B cell (primary cell): ENCODE data around the gene SUSD4. TPM values are rescaled to one million over a fixed set of nuclear protein-coding genes. Genes with fewer than 3 reads are reported as not detected.

Experiments
- ATAC-seq: fragments of 200-7000 bp; cut with Tn5 transposase; one replicate; pipeline ENCODE4 v1.10.0; 2021; ENCODE audit warnings: low read depth, mild to moderate bottlenecking, moderate number of reproducible peaks, moderate library complexity
- CTCF ChIA-PET: fragments of 350-600 bp; sonication (Branson Sonifier 250); formaldehyde crosslinking; loops from one replicate; lab custom pipeline; 2021; ENCODE audit warnings: antibody characterized with exemption, inconsistent platforms; lab: Charles Lee
- POLR2A ChIA-PET: fragments of 350-600 bp; sonication (Branson Sonifier 250); formaldehyde crosslinking; loops from one replicate; lab custom pipeline; 2021; ENCODE audit warnings: antibody characterized with exemption; lab: Charles Lee
- DNase-seq: peaks from one replicate; pipeline ENCODE4 v3.0.0; 2013
- H2AFZ ChIP-seq: 2 replicates; pipeline ENCODE4 v1.6.1; 2012; ENCODE audit warnings: mild to moderate bottlenecking, low read depth, low read length; ENCODE audit not compliant: insufficient read depth, poor library complexity, severe bottlenecking
- H3K27ac ChIP-seq, 2 donors: 1 replicate in 1 of 2; 2 replicates in 1 of 2; pipeline ENCODE4 v1.5.1; 2012 to 2013; ENCODE audit warnings: low read length in 2 of 2, mild to moderate bottlenecking in 2 of 2, moderate library complexity in 1 of 2
- H3K27me3 ChIP-seq, 4 experiments: fragments of 200-600 bp in 1 of 4; sonication (generic) in 1 of 4; replicated peaks in 1 of 4; 1 replicate in 2 of 4; 2 replicates in 2 of 4; pipeline versions ENCODE4 v1.6.1 to v1.7.0; 2013 to 2016; ENCODE audit warnings: low read length in 3 of 4, mild to moderate bottlenecking in 2 of 4, mixed read lengths in 1 of 4, moderate library complexity in 1 of 4; ENCODE audit not compliant: insufficient read depth in 4 of 4, control insufficient read depth in 3 of 4; ENCODE audit errors: control extremely low read depth in 1 of 4
- H3K36me3 ChIP-seq, 2 experiments: replicated peaks in 1 of 2; 1 replicate in 1 of 2; 2 replicates in 1 of 2; pipeline versions ENCODE4 v1.6.1 to v1.7.1; 2013; ENCODE audit warnings: low read length in 1 of 2; ENCODE audit not compliant: insufficient read depth in 2 of 2, control insufficient read depth in 1 of 2; ENCODE audit errors: control extremely low read depth in 1 of 2, extremely low read depth in 1 of 2
- H3K4me1 ChIP-seq, 2 donors: fragments of 200-600 bp in 1 of 2; sonication (generic) in 1 of 2; 1 replicate in 1 of 2; 2 replicates in 1 of 2; pipeline versions ENCODE4 v1.5.1 to v1.6.1; 2013 to 2017; ENCODE audit warnings: low read length in 2 of 2; ENCODE audit not compliant: control insufficient read depth in 2 of 2, insufficient read depth in 2 of 2
- H3K4me2 ChIP-seq: replicated peaks from 2 replicates; pipeline ENCODE3; 2012; ENCODE audit warnings: mild to moderate bottlenecking, low read depth, low read length; ENCODE audit not compliant: poor library complexity, severe bottlenecking
- H3K4me3 ChIP-seq, 5 experiments: fragments of 200-600 bp in 1 of 5; sonication (generic) in 1 of 5; 1 replicate in 3 of 5; 2 replicates in 2 of 5; pipeline versions ENCODE4 v1.5.1 to v1.7.0; 2011 to 2016; ENCODE audit warnings: low read length in 4 of 5, mild to moderate bottlenecking in 4 of 5, low read depth in 2 of 5, control low read depth in 1 of 5, moderate library complexity in 1 of 5; ENCODE audit not compliant: insufficient read depth in 1 of 5; ENCODE audit errors: control extremely low read depth in 1 of 5, extremely low read depth in 1 of 5
- H3K79me2 ChIP-seq: fragments of 200-600 bp; sonication (generic); one replicate; pipeline ENCODE4 v1.6.0; 2016; ENCODE audit warnings: low read length; ENCODE audit not compliant: control insufficient read depth, insufficient read depth
- H3K9ac ChIP-seq: fragments of 200-600 bp; sonication (generic); 2 replicates; pipeline ENCODE4 v1.6.1; 2017; ENCODE audit warnings: mild to moderate bottlenecking, low read length, moderate library complexity
- H3K9me3 ChIP-seq, 3 donors: one replicate each; pipeline versions ENCODE4 v1.6.1 to v1.7.1; 2013; ENCODE audit warnings: low read length in 2 of 3; ENCODE audit not compliant: control insufficient read depth in 2 of 3, insufficient read depth in 1 of 3; ENCODE audit errors: control extremely low read depth in 1 of 3
- H4K20me1 ChIP-seq: 2 replicates; pipeline ENCODE4 v1.6.0; 2012; ENCODE audit warnings: mild to moderate bottlenecking, low read length; ENCODE audit not compliant: insufficient read depth, control insufficient read depth, poor library complexity, severe bottlenecking
- H3K27ac Mint-ChIP-seq: one replicate; pipeline ENCODE4 v1.8.0; 2021; ENCODE audit warnings: mixed read lengths
- H3K27me3 Mint-ChIP-seq: one replicate; pipeline ENCODE4 v1.8.0; 2021; ENCODE audit warnings: mixed read lengths
- H3K4me1 Mint-ChIP-seq: one replicate; pipeline ENCODE4 v1.8.0; 2021; ENCODE audit warnings: mixed read lengths
- H3K4me3 Mint-ChIP-seq: one replicate; pipeline ENCODE4 v1.8.0; 2021; ENCODE audit warnings: mixed read lengths
- H3K9me3 Mint-ChIP-seq: one replicate; pipeline ENCODE4 v1.8.0; 2022; ENCODE audit warnings: mixed read lengths; ENCODE audit not compliant: insufficient read depth
- CTCF ChIP-seq: fragments of 200-600 bp; IDR thresholded peaks from one replicate; pipeline ENCODE4 v1.8.0; 2022; ENCODE audit warnings: antibody characterized with exemption, mild to moderate bottlenecking
- EZH2 ChIP-seq: IDR thresholded peaks from 2 replicates; pipeline ENCODE4 v1.6.1; 2012; ENCODE audit warnings: borderline replicate concordance, low read depth, mild to moderate bottlenecking, moderate library complexity, low read length; ENCODE audit not compliant: insufficient read depth, poor library complexity, severe bottlenecking
- WGBS: methylation state at CpG from one replicate; pipeline ENCODE4 v1.1.5; 2013; ENCODE audit warnings: missing lambda C conversion rate; ENCODE audit not compliant: insufficient coverage; 5-methylcytosine and 5-hydroxymethylcytosine counted together
- intact Hi-C: fragments of 100-400 bp; cut with micrococcal nuclease; formaldehyde crosslinking; loops from one replicate; pipeline ENCODE4 v1.10.0; 2022
- polyA plus RNA-seq: library from polyadenylated mRNA; depleted of rRNA; stranded (reverse); fragments of >200 nt; gene quantifications from 2 replicates; pipeline ENCODE4 v1.2.3, GENCODE V29; 2012
- total RNA-seq, 2 donors: library from RNA; stranded (reverse); fragments of 120-200 nt in 1 of 2; gene quantifications; 1 replicate in 1 of 2; 2 replicates in 1 of 2; pipeline versions ENCODE4 v1.2.3 to v1.2.4, GENCODE V29; 2013 to 2022

The SUSD4 gene
- total and polyA plus RNA-seq, 2 donors (not counting 1 experiment from before 2014, with no cell fraction given), result 0.13 TPM; not detected in 1

GRCh38 chr1:223246476-223247112 is 117.4 kb downstream of the SUSD4 start:
- ATAC-seq, result no peak
- H3K9ac ChIP-seq, result no peak overlapping the region
- Mint-ChIP-seq H3K27ac (no peak overlapping the region), H3K9me3 (peaks cover 3% of the 10 kb centered on the region), H3K4me1 (no peaks in the 10 kb centered on the region), H3K4me3 (no peak overlapping the region), H3K27me3 (peaks cover 33% of the 10 kb centered on the region)
- POLR2A ChIA-PET, result no interaction called here
- no peaks in the 10 kb centered on the region for H3K9me3 ChIP-seq
- no peaks in the 10 kb centered on the region for H3K27me3 ChIP-seq
- no peak overlapping the region for H3K4me2 ChIP-seq
- no peaks in the 10 kb centered on the region for H3K4me1 ChIP-seq
- CTCF ChIA-PET, result no interaction called here
- H4K20me1 ChIP-seq, result no peaks in the 10 kb centered on the region
- DNase-seq, result no peak
- no peak overlapping the region for H3K4me3 ChIP-seq
- 85% methylated on average over 4 of the region's 5 CpGs for WGBS
- no peak overlapping the region for H2AFZ ChIP-seq
- H3K36me3 ChIP-seq, result no peaks in the 10 kb centered on the region
- no peak for TF ChIP-seq EZH2
- no peak for TF ChIP-seq CTCF
- H3K27ac ChIP-seq, result no peak overlapping the region
- intact Hi-C loops, result no loop called here
- H3K79me2 ChIP-seq, result no peaks in the 10 kb centered on the region

GRCh38 chr1:223245983-223246382 is 118.0 kb downstream of the SUSD4 start:
- no peak overlapping the region for H2AFZ ChIP-seq
- H4K20me1 ChIP-seq, result no peaks in the 10 kb centered on the region
- no peaks in the 10 kb centered on the region for H3K9me3 ChIP-seq
- no peak overlapping the region for H3K4me2 ChIP-seq
- no peak for ATAC-seq
- no peak overlapping the region for H3K9ac ChIP-seq
- CTCF ChIA-PET, result no interaction called here
- no peak for DNase-seq
- Mint-ChIP-seq H3K27ac (no peak overlapping the region), H3K4me3 (no peak overlapping the region), H3K4me1 (no peaks in the 10 kb centered on the region), H3K9me3 (no peaks in the 10 kb centered on the region), H3K27me3 (peaks cover 36% of the 10 kb centered on the region)
- H3K27ac ChIP-seq, result no peak overlapping the region
- H3K79me2 ChIP-seq, result no peaks in the 10 kb centered on the region
- no peaks in the 10 kb centered on the region for H3K36me3 ChIP-seq
- 94% methylated on average over 7 of the region's 7 CpGs for WGBS
- intact Hi-C loops, result no loop called here
- POLR2A ChIA-PET, result no interaction called here
- no peak overlapping the region for H3K4me3 ChIP-seq
- H3K27me3 ChIP-seq, result no peaks in the 10 kb centered on the region
- TF ChIP-seq EZH2 (no peak), CTCF (no peak)
- no peaks in the 10 kb centered on the region for H3K4me1 ChIP-seq
